DOHH2 (cell line): ENCODE results near the gene SIPA1L3.

Source experiments
- H3F3A ChIP-seq: fragments of 200-600 bp; sonication (generic), shearing (Covaris generic); 2 replicates; pipeline ENCODE4 v1.6.0; 2016; ENCODE audit warnings: antibody characterized with exemption, mild to moderate bottlenecking; ENCODE audit not compliant: control insufficient read depth, insufficient read depth
- H3K27ac ChIP-seq: fragments of 200-600 bp; sonication (generic); 2 replicates; pipeline ENCODE4 v1.5.1; 2014; ENCODE audit warnings: low read depth, mild to moderate bottlenecking, low read length, moderate library complexity
- H3K27me3 ChIP-seq: fragments of 200-600 bp; sonication (generic); 2 replicates; pipeline ENCODE4 v1.6.1; 2014; ENCODE audit warnings: mild to moderate bottlenecking, low read length, mixed read lengths; ENCODE audit not compliant: control insufficient read depth
- H3K36me3 ChIP-seq: fragments of 200-600 bp; sonication (generic); 2 replicates; pipeline ENCODE4 v1.6.1; 2014; ENCODE audit warnings: mild to moderate bottlenecking, low read length, moderate library complexity, mixed read lengths; ENCODE audit not compliant: control insufficient read depth
- H3K4me1 ChIP-seq: fragments of 200-600 bp; sonication (generic); 2 replicates; pipeline ENCODE4 v1.6.1; 2014; ENCODE audit warnings: mild to moderate bottlenecking, low read length, mixed read lengths; ENCODE audit not compliant: control insufficient read depth
- H3K4me2 ChIP-seq: fragments of 200-600 bp; sonication (generic); 2 replicates; pipeline ENCODE4 v1.6.0; 2014; ENCODE audit warnings: mild to moderate bottlenecking, low read length, moderate library complexity
- H3K4me3 ChIP-seq: fragments of 200-600 bp; sonication (generic); 2 replicates; pipeline ENCODE4 v1.5.1; 2014; ENCODE audit warnings: mild to moderate bottlenecking, low read length, mixed read lengths
- H3K79me2 ChIP-seq: fragments of 200-600 bp; sonication (generic); 2 replicates; pipeline ENCODE4 v1.6.1; 2014; ENCODE audit warnings: mild to moderate bottlenecking, low read length, mixed read lengths; ENCODE audit not compliant: control insufficient read depth
- H3K9me2 ChIP-seq: fragments of 200-600 bp; sonication (generic); replicated peaks from 2 replicates; pipeline ENCODE4 v1.6.1; 2014; ENCODE audit warnings: mild to moderate bottlenecking, low read length, mixed read lengths; ENCODE audit not compliant: control insufficient read depth
- H3K9me3 ChIP-seq: fragments of 200-600 bp; sonication (generic); 2 replicates; pipeline ENCODE4 v1.6.1; 2014; ENCODE audit warnings: antibody characterized with exemption, low read length, mixed read lengths; ENCODE audit not compliant: control insufficient read depth, insufficient read depth
- H4K20me1 ChIP-seq: fragments of 200-600 bp; sonication (generic); 2 replicates; pipeline ENCODE4 v1.6.0; 2014; ENCODE audit warnings: low read depth, mild to moderate bottlenecking, antibody characterized with exemption, low read length, moderate library complexity; ENCODE audit not compliant: control insufficient read depth, insufficient read depth
- CTCF ChIP-seq: fragments of 200-600 bp; sonication (generic); IDR thresholded peaks from one replicate; pipeline ENCODE4 v1.5.1; 2014; ENCODE audit warnings: antibody characterized with exemption, mild to moderate bottlenecking, low read depth, low read length; ENCODE audit not compliant: poor library complexity, severe bottlenecking
- EZH2phosphoT487 ChIP-seq: fragments of 200-600 bp; sonication (generic); IDR thresholded peaks from 2 replicates; pipeline ENCODE4 v1.6.1; 2017; ENCODE audit warnings: borderline replicate concordance, mild to moderate bottlenecking, antibody characterized with exemption, low read length, moderate library complexity, mixed read lengths

SIPA1L3 gene

GRCh38 chr19:38197937-38198704 is 291.1 kb downstream of the SIPA1L3 start:
- TF ChIP-seq CTCF (no peak), EZH2phosphoT487 (no peak)
- no peak overlapping the region for H3K4me2 ChIP-seq
- no peaks in the 10 kb centered on the region for H3K9me3 ChIP-seq
- H3K4me3 ChIP-seq: no peak overlapping the region
- no peak overlapping the region for H3K27ac ChIP-seq
- no peaks in the 10 kb centered on the region for H3K79me2 ChIP-seq
- H4K20me1 ChIP-seq: no peaks in the 10 kb centered on the region
- H3K9me2 ChIP-seq: no peaks in the 10 kb centered on the region
- H3K27me3 ChIP-seq: no peaks in the 10 kb centered on the region
- H3K4me1 ChIP-seq: no peaks in the 10 kb centered on the region
- peaks cover 9% of the 10 kb centered on the region; the same call in 1 of the 2 replicates for H3K36me3 ChIP-seq
- no peaks in the 10 kb centered on the region for H3F3A ChIP-seq

GRCh38 chr19:38199340-38199739 is 292.3 kb downstream of the SIPA1L3 start:
- Histone ChIP-seq H3K9me2 (no peaks in the 10 kb centered on the region), H3F3A (no peaks in the 10 kb centered on the region), H4K20me1 (no peaks in the 10 kb centered on the region), H3K4me3 (no peak overlapping the region), H3K4me1 (no peaks in the 10 kb centered on the region), H3K4me2 (no peak overlapping the region), H3K79me2 (no peaks in the 10 kb centered on the region), H3K36me3 (peaks cover 9% of the 10 kb centered on the region; the same call in 1 of the 2 replicates), H3K27ac (no peak overlapping the region), H3K27me3 (no peaks in the 10 kb centered on the region), H3K9me3 (no peaks in the 10 kb centered on the region)
- no peak for TF ChIP-seq CTCF
- TF ChIP-seq EZH2phosphoT487: no peak

- Histone ChIP-seq H3K36me3 (peaks cover 9% of the 10 kb centered on the region; the same call in 1 of the 2 replicates), H3K27ac (no peak overlapping the region), H3K4me3 (no peak overlapping the region), H3K9me3 (no peaks in the 10 kb centered on the region), H3K4me1 (no peaks in the 10 kb centered on the region), H3K79me2 (no peaks in the 10 kb centered on the region), H3K9me2 (no peaks in the 10 kb centered on the region), H3K27me3 (no peaks in the 10 kb centered on the region), H3K4me2 (no peak overlapping the region), H4K20me1 (no peaks in the 10 kb centered on the region), H3F3A (no peaks in the 10 kb centered on the region)
- TF ChIP-seq EZH2phosphoT487 (no peak), CTCF (no peak)
Observed at GRCh38 chr19:38201731-38202130, 294.7 kb downstream of the SIPA1L3 start.
